Sigmoid colon (tissue), 7 donors: Measurements from ENCODE around the gene FOLR2. TPM values are rescaled to one million over a fixed set of nuclear protein-coding genes. Genes with fewer than 3 reads are reported as not detected.
"Not testable (repeated sequence)": the region's sequence is repeated elsewhere in the genome, so short reads cannot be mapped to it uniquely, and the experiment has no call there.

Experiments
- DNase-seq: peaks from one replicate; pipeline ENCODE4 v3.0.0-alpha.2; 2019
- H3K27ac ChIP-seq, 4 donors: fragments of 200-600 bp; sonication (generic); one replicate each; pipeline ENCODE4 v1.5.1; 2016 to 2019; ENCODE audit warnings: mild to moderate bottlenecking in 1 of 4
- H3K27me3 ChIP-seq, 3 donors: fragments of 200-600 bp; sonication (generic); one replicate each; pipeline ENCODE4 v1.5.1; 2019; ENCODE audit warnings: mild to moderate bottlenecking in 1 of 3
- H3K36me3 ChIP-seq, 4 donors: fragments of 200-600 bp; sonication (generic); one replicate each; pipeline ENCODE4 v1.5.1; 2016 to 2019
- H3K4me1 ChIP-seq, 4 donors: fragments of 200-600 bp; sonication (generic); one replicate each; pipeline ENCODE4 v1.5.1; 2017 to 2019
- H3K4me3 ChIP-seq, 4 donors: fragments of 200-600 bp; sonication (generic); one replicate each; pipeline ENCODE4 v1.5.1; 2017 to 2019; ENCODE audit warnings: mild to moderate bottlenecking in 2 of 4, moderate library complexity in 1 of 4
- H3K9me3 ChIP-seq, 4 donors: fragments of 200-600 bp in 3 of 4; sonication (generic) in 3 of 4; one replicate each; pipeline versions ENCODE4 v1.5.1 to v1.6.1; 2013 to 2019
- CTCF ChIP-seq, 4 experiments: fragments of 450-650 bp in 3 of 4; fragments of 200-600 bp in 1 of 4; IDR thresholded peaks; one replicate each; pipeline ENCODE4 v1.5.1; 2016 to 2019; ENCODE audit warnings: antibody characterized with exemption in 4 of 4, mild to moderate bottlenecking in 3 of 4, moderate library complexity in 2 of 4
- EP300 ChIP-seq, 4 donors: sonication (generic); formaldehyde crosslinking; IDR thresholded peaks; one replicate each; pipeline ENCODE4 v1.6.1; 2017; ENCODE audit warnings: antibody characterized with exemption in 4 of 4
- POLR2A ChIP-seq, 2 donors: fragments of 450-650 bp; IDR thresholded peaks; one replicate each; pipeline ENCODE4 v1.6.1; 2016; ENCODE audit warnings: antibody characterized with exemption in 2 of 2, mild to moderate bottlenecking in 2 of 2, moderate library complexity in 2 of 2
- POLR2AphosphoS5 ChIP-seq, 4 donors: sonication (generic); formaldehyde crosslinking; IDR thresholded peaks; one replicate each; pipeline ENCODE4 v1.6.1; 2017; ENCODE audit warnings: antibody characterized with exemption in 4 of 4
- WGBS, 2 donors: extraction: QIAGEN DNeasy Blood & Tissue Kit; methylation state at CpG; one replicate each; pipeline ENCODE4 v1.1.7; 2013; 5-methylcytosine and 5-hydroxymethylcytosine counted together
- intact Hi-C: fragments of 100-400 bp; cut with DNase I; formaldehyde crosslinking; loops from one replicate; pipeline ENCODE4 v1.15.1; 2023
- polyA plus RNA-seq, 3 donors: library from polyadenylated mRNA; stranded (reverse); fragments of 200-250 nt; gene quantifications; one replicate each; pipeline ENCODE4 v1.2.3, GENCODE V29; 2013
- total RNA-seq, 4 donors: library from RNA; depleted of rRNA; stranded (reverse); fragments of >200 nt; gene quantifications; one replicate each; pipeline ENCODE4 v1.1.0, GENCODE V29; 2016
- donor health status: healthy with polysubstance abuse.
- donor health status: Bipolar disorder and iron deficiency.
- donor health status: healthy.

FOLR2 gene
- total and polyA plus RNA-seq, 7 donors = 14.1 to 61.7 (median 27.0) TPM

- Histone ChIP-seq H3K27me3 (no peaks in the 10 kb centered on the region), H3K27ac (no peak overlapping the region), H3K9me3 (no peaks in the 10 kb centered on the region), H3K36me3 (no peaks in the 10 kb centered on the region), H3K4me3 (no peak overlapping the region), H3K4me1 (no peaks in the 10 kb centered on the region)
- TF ChIP-seq EP300 (IDR thresholded peaks at IDR 0.05) (no peak), CTCF (IDR thresholded peaks at IDR 0.05) (no peak), POLR2AphosphoS5 (IDR thresholded peaks at IDR 0.05) (no peak), POLR2A (IDR thresholded peaks at IDR 0.05) (no peak)
- DNase-seq = no peak
- 73 to 74% methylated on average over 5 of the region's 5 CpGs for WGBS, 2 donors
- intact Hi-C loops = no loop called here
These were observed 44.0 kb downstream of the FOLR2 start for GRCh38 chr11:72260574-72260973.

GRCh38 chr11:72263361-72263760, 46.8 kb downstream of the FOLR2 start:
- Histone ChIP-seq H3K27me3 (peaks cover 0 to 5% (median 0%) of the 10 kb centered on the region in 3 donors), H3K36me3 (no peaks in the 10 kb centered on the region), H3K4me1 (no peaks in the 10 kb centered on the region), H3K9me3 (no peaks in the 10 kb centered on the region), H3K27ac (no peak overlapping the region), H3K4me3 (no peak overlapping the region)
- intact Hi-C loops = no loop called here
- WGBS, 2 donors = 54 to 57% methylated on average over 4 of the region's 4 CpGs
- no peak for DNase-seq
- no peak for TF ChIP-seq POLR2AphosphoS5 (IDR thresholded peaks at IDR 0.05)
- TF ChIP-seq EP300 (IDR thresholded peaks at IDR 0.05) = no peak
- TF ChIP-seq CTCF (IDR thresholded peaks at IDR 0.05) = no peak
- no peak for TF ChIP-seq POLR2A (IDR thresholded peaks at IDR 0.05)

- Histone ChIP-seq H3K27ac (no peak overlapping the region), H3K36me3 (no peaks in the 10 kb centered on the region), H3K9me3 (no peaks in the 10 kb centered on the region), H3K27me3 (peaks cover 0 to 5% (median 0%) of the 10 kb centered on the region in 3 donors), H3K4me3 (no peak overlapping the region), H3K4me1 (no peaks in the 10 kb centered on the region)
- intact Hi-C loops = no loop called here
- DNase-seq = no peak
- TF ChIP-seq CTCF (IDR thresholded peaks at IDR 0.05) (no peak), EP300 (IDR thresholded peaks at IDR 0.05) (no peak), POLR2A (IDR thresholded peaks at IDR 0.05) (no peak), POLR2AphosphoS5 (IDR thresholded peaks at IDR 0.05) (no peak)
These were observed 49.4 kb downstream of the FOLR2 start for GRCh38 chr11:72265951-72266350.

GRCh38 chr11:72266960-72267359, 50.4 kb downstream of the FOLR2 start:
- H3K27me3 ChIP-seq, H3K4me3 ChIP-seq, DNase-seq, H3K4me1 ChIP-seq, H3K36me3 ChIP-seq, intact Hi-C loops, H3K27ac ChIP-seq, H3K9me3 ChIP-seq: not testable (repeated sequence)
- WGBS, 2 donors = 44 to 69% methylated on average over 5 of the region's 5 CpGs

- H3K4me1 ChIP-seq = no peaks in the 10 kb centered on the region
- H3K4me3 ChIP-seq = no peak overlapping the region
- DNase-seq = no peak
- H3K9me3 ChIP-seq = no peaks in the 10 kb centered on the region
- no peak overlapping the region for H3K27ac ChIP-seq
- H3K36me3 ChIP-seq = no peaks in the 10 kb centered on the region
- intact Hi-C loops = no loop called here
- peaks cover 0 to 8% (median 0%) of the 10 kb centered on the region in 3 donors for H3K27me3 ChIP-seq
- TF ChIP-seq POLR2AphosphoS5 (IDR thresholded peaks at IDR 0.05) (no peak), POLR2A (IDR thresholded peaks at IDR 0.05) (no peak), EP300 (IDR thresholded peaks at IDR 0.05) (no peak), CTCF (IDR thresholded peaks at IDR 0.05) (no peak)
- WGBS, 2 donors = 78 to 87% methylated on average over 2 of the region's 2 CpGs
These were observed 51.5 kb downstream of the FOLR2 start for GRCh38 chr11:72267956-72268617.

Other genes starting within 250 kb of the FOLR2 start
- 1 to 10 TPM; 2.5 to 7.5 (median 5.1) TPM for gene IL18BP, start 217.9 kb upstream of the FOLR2 start, total RNA-seq
- gene IL18BP, start 217.9 kb upstream of the FOLR2 start, polyA plus RNA-seq = 10 to 100 TPM in 1 of 3 donors, 1 to 10 TPM in 2; 4.8 to 21.3 (median 6.0) TPM
- gene NUMA1, start 136.3 kb upstream of the FOLR2 start, total RNA-seq = 100 to 1,000 TPM; 249 to 343 (median 265) TPM
- 100 to 1,000 TPM in 2 of 3 donors, 10 to 100 TPM in 1; 99.1 to 176 (median 109) TPM for gene NUMA1, start 136.3 kb upstream of the FOLR2 start, polyA plus RNA-seq
- 10 to 100 TPM in 1 of 4 donors, 1 to 10 TPM in 3; 3.2 to 14.8 (median 6.4) TPM for gene LRRC51, start 135.9 kb upstream of the FOLR2 start, total RNA-seq
- gene LRRC51, start 135.9 kb upstream of the FOLR2 start, polyA plus RNA-seq = 10 to 100 TPM in 2 of 3 donors, 1 to 10 TPM in 1; 4.6 to 12.3 (median 10.8) TPM
- gene LAMTOR1, start 113.5 kb upstream of the FOLR2 start, total RNA-seq = 100 to 1,000 TPM in 3 of 4 donors, 10 to 100 TPM in 1; 87.2 to 123 (median 120) TPM
- 100 to 1,000 TPM; 132 to 256 (median 228) TPM for gene LAMTOR1, start 113.5 kb upstream of the FOLR2 start, polyA plus RNA-seq
- not detected for gene TOMT, start 110.9 kb upstream of the FOLR2 start, total RNA-seq
- gene TOMT, start 110.9 kb upstream of the FOLR2 start, polyA plus RNA-seq = not detected
- gene ANAPC15, start 104.1 kb upstream of the FOLR2 start, total RNA-seq = 10 to 100 TPM; 48.5 to 77.1 (median 57.8) TPM
- gene ANAPC15, start 104.1 kb upstream of the FOLR2 start, polyA plus RNA-seq = 10 to 100 TPM; 84.5 to 93.1 (median 89.0) TPM
- gene FOLR3, start 81.1 kb upstream of the FOLR2 start, total RNA-seq = not detected
- under 1 TPM in 1 of 3 donors, not detected in 2; 0.16 TPM for gene FOLR3, start 81.1 kb upstream of the FOLR2 start, polyA plus RNA-seq
- under 1 TPM in 1 of 4 donors, not detected in 3; 0.71 TPM for gene FOLR1, start 24.7 kb upstream of the FOLR2 start, total RNA-seq
- gene FOLR1, start 24.7 kb upstream of the FOLR2 start, polyA plus RNA-seq = under 1 TPM in 1 of 3 donors, not detected in 2; 0.15 TPM
- gene INPPL1, start 8.0 kb downstream of the FOLR2 start, total RNA-seq = 100 to 1,000 TPM in 1 of 4 donors, 10 to 100 TPM in 3; 66.6 to 195 (median 77.5) TPM
- gene INPPL1, start 8.0 kb downstream of the FOLR2 start, polyA plus RNA-seq = 10 to 100 TPM; 30.0 to 96.5 (median 32.6) TPM
- gene PHOX2A, start 27.4 kb downstream of the FOLR2 start, total RNA-seq = 1 to 10 TPM in 1 of 4 donors, under 1 TPM in 2, not detected in 1; 0.41 to 2.9 (median 0.82) TPM
- 1 to 10 TPM in 1 of 3 donors, not detected in 2; 1.7 TPM for gene PHOX2A, start 27.4 kb downstream of the FOLR2 start, polyA plus RNA-seq
- 10 to 100 TPM; 15.8 to 17.8 (median 16.8) TPM for gene CLPB, start 217.7 kb downstream of the FOLR2 start, total RNA-seq
- gene CLPB, start 217.7 kb downstream of the FOLR2 start, polyA plus RNA-seq = 1 to 10 TPM; 3.0 to 9.1 (median 3.2) TPM